Upper lobe of left lung (tissue), 6 donors: ENCODE measurements around the gene DMRT3. TPM values are rescaled to one million over a fixed set of nuclear protein-coding genes. Genes with fewer than 3 reads are reported as not detected.

Experiments
- ATAC-seq, 2 donors: fragments of 200-7000 bp; cut with Tn5 transposase; one replicate each; pipeline ENCODE4 v1.9.1; 2022; ENCODE audit warnings: mild to moderate bottlenecking in 2 of 2, moderate library complexity in 2 of 2; ENCODE audit not compliant: low FRiP score in 2 of 2
- DNase-seq, 2 donors: peaks; one replicate each; pipeline ENCODE4 v3.0.0-alpha.2; 2019 to 2020
- H3K27ac ChIP-seq, 4 donors: fragments of 200-600 bp; sonication (generic); one replicate each; pipeline ENCODE4 v1.5.1; 2016 to 2019
- H3K27me3 ChIP-seq, 4 donors: fragments of 200-600 bp; sonication (generic); one replicate each; pipeline ENCODE4 v1.5.1; 2017 to 2019
- H3K36me3 ChIP-seq, 4 donors: fragments of 200-600 bp; sonication (generic); one replicate each; pipeline ENCODE4 v1.5.1; 2016 to 2019
- H3K4me1 ChIP-seq, 4 donors: fragments of 200-600 bp; sonication (generic); one replicate each; pipeline ENCODE4 v1.5.1; 2018 to 2019
- H3K4me3 ChIP-seq, 4 donors: fragments of 200-600 bp; sonication (generic); one replicate each; pipeline ENCODE4 v1.5.1; 2017 to 2019; ENCODE audit warnings: mild to moderate bottlenecking in 2 of 4, moderate library complexity in 1 of 4
- H3K9me3 ChIP-seq, 4 donors: fragments of 200-600 bp; sonication (generic); one replicate each; pipeline ENCODE4 v1.5.1; 2018 to 2019
- CTCF ChIP-seq, 6 experiments: fragments of 450-650 bp in 4 of 6; fragments of 200-600 bp in 2 of 6; sonication (generic) in 2 of 6; IDR thresholded peaks; one replicate each; pipeline ENCODE4 v1.5.1; 2016 to 2019; ENCODE audit warnings: antibody characterized with exemption in 6 of 6
- EP300 ChIP-seq, 4 donors: sonication (generic); formaldehyde crosslinking; IDR thresholded peaks; one replicate each; pipeline ENCODE4 v1.5.1; 2017; ENCODE audit warnings: antibody characterized with exemption in 4 of 4, control low read depth in 2 of 4
- POLR2A ChIP-seq, 4 donors: fragments of 450-650 bp; IDR thresholded peaks; one replicate each; pipeline ENCODE4 v1.5.1; 2016 to 2017; ENCODE audit warnings: antibody characterized with exemption in 4 of 4, mild to moderate bottlenecking in 2 of 4
- POLR2AphosphoS5 ChIP-seq, 2 donors: sonication (generic); formaldehyde crosslinking; IDR thresholded peaks; one replicate each; pipeline ENCODE4 v1.5.1; 2017; ENCODE audit warnings: antibody characterized with exemption in 2 of 2
- WGBS, 2 donors: methylation state at CpG; one replicate each; pipeline ENCODE4 v1.1.5; 2017 to 2018; 5-methylcytosine and 5-hydroxymethylcytosine counted together
- total RNA-seq, 6 donors: library from RNA; depleted of rRNA in 4 of 6; stranded (reverse); fragments of >200 nt in 4 of 6; gene quantifications; one replicate each; pipeline versions ENCODE4 v1.1.0 to v1.2.1, GENCODE V29; 2016 to 2021
- donor health status: DM: no; HTN: no; CAD: no; lungs with moderate emphysema.
- donor health status: DM: no; HTN: yes; CAD: no; lungs with severe emphysema.

The DMRT3 gene
- total RNA-seq, 6 donors from 2014 or later = 0.49 TPM; not detected in 5

GRCh38 chr9:973295-973834, 3.1 kb upstream of the DMRT3 start:
- H3K4me1 ChIP-seq = peaks cover 31 to 62% (median 34%) of the 10 kb centered on the region in 4 donors
- DNase-seq (no peak), ATAC-seq (no peak)
- no peak overlapping the region for H3K4me3 ChIP-seq
- H3K36me3 ChIP-seq = no peaks in the 10 kb centered on the region
- H3K9me3 ChIP-seq = no peaks in the 10 kb centered on the region
- TF ChIP-seq EP300 (IDR thresholded peaks at IDR 0.05) = no peak
- no peak for TF ChIP-seq CTCF (IDR thresholded peaks at IDR 0.05)
- TF ChIP-seq POLR2A (IDR thresholded peaks at IDR 0.05) = no peak
- no peak for TF ChIP-seq POLR2AphosphoS5 (IDR thresholded peaks at IDR 0.05)
- WGBS, 2 donors = 12 to 20% methylated on average over 17 of the region's 17 CpGs
- H3K27me3 ChIP-seq = peaks cover 0 to 94% (median 65%) of the 10 kb centered on the region in 4 donors
- no peak overlapping the region for H3K27ac ChIP-seq

- DNase-seq = no peak
- Histone ChIP-seq H3K27me3 (peaks cover 0 to 100% (median 62%) of the 10 kb centered on the region in 4 donors), H3K4me1 (peaks cover 31 to 59% (median 34%) of the 10 kb centered on the region in 4 donors), H3K4me3 (no peak overlapping the region), H3K9me3 (no peaks in the 10 kb centered on the region), H3K36me3 (no peaks in the 10 kb centered on the region), H3K27ac (no peak overlapping the region)
- 9% methylated on average over 26 to 29 of the region's 29 CpGs for WGBS, 2 donors
- no peak for TF ChIP-seq CTCF (IDR thresholded peaks at IDR 0.05)
- TF ChIP-seq POLR2A (IDR thresholded peaks at IDR 0.05) = no peak
- no peak for TF ChIP-seq EP300 (IDR thresholded peaks at IDR 0.05)
- no peak for TF ChIP-seq POLR2AphosphoS5 (IDR thresholded peaks at IDR 0.05)
- no peak for ATAC-seq
These were observed 2.1 kb upstream of the DMRT3 start for GRCh38 chr9:974031-974995.

- Histone ChIP-seq H3K27ac (no peak overlapping the region), H3K4me3 (no peak overlapping the region), H3K27me3 (peaks cover 0 to 98% (median 55%) of the 10 kb centered on the region in 4 donors), H3K9me3 (no peaks in the 10 kb centered on the region), H3K4me1 (peaks cover 31 to 51% (median 34%) of the 10 kb centered on the region in 4 donors), H3K36me3 (no peaks in the 10 kb centered on the region)
- TF ChIP-seq CTCF (IDR thresholded peaks at IDR 0.05) = no peak
- ATAC-seq (no peak), DNase-seq (no peak)
- WGBS, 2 donors = 14 to 19% methylated on average over 16 to 24 of the region's 24 CpGs
These were observed 1.3 kb upstream of the DMRT3 start for GRCh38 chr9:974996-975739.

DNA sequence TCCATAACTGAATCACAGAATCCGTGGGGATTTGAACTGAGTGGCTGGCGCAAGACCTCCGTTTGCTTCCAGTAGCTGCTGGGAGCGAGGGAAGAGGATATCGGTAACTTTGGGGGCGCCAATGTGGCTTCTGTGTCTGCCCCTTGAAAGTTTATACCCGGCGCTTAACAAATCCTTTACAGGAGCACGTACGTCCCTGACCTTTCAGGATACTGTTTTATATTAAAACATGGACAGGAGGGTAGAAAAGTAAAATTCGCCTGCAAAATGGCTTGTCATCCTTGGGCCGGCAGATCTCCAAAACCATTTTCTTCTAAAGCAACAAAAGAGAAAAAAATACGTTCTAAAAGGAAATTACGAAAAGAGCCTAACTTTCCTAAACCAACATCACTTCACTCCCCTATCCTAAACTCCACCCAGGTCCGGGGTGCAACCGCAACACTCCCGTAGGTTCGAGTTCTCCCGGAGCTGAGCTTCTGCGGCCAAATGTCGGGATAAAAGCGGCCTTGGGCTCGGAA, 656 bp upstream of the DMRT3 start:
- H3K27me3 ChIP-seq = peaks cover 0 to 96% (median 50%) of the 10 kb centered on the region in 4 donors
- no peak for ATAC-seq
- WGBS, 2 donors = 7 to 9% methylated on average over 22 to 23 of the region's 23 CpGs
- H3K4me1 ChIP-seq = peaks cover 31 to 45% (median 34%) of the 10 kb centered on the region in 4 donors
- H3K9me3 ChIP-seq = no peaks in the 10 kb centered on the region
- H3K27ac ChIP-seq = no peak overlapping the region
- no peak for DNase-seq
- no peak overlapping the region for H3K4me3 ChIP-seq
- H3K36me3 ChIP-seq = no peaks in the 10 kb centered on the region
- no peak for TF ChIP-seq POLR2AphosphoS5 (IDR thresholded peaks at IDR 0.05)
- no peak for TF ChIP-seq EP300 (IDR thresholded peaks at IDR 0.05)
- TF ChIP-seq CTCF (IDR thresholded peaks at IDR 0.05) = no peak
- no peak for TF ChIP-seq POLR2A (IDR thresholded peaks at IDR 0.05)
